ENCODE measurements around the gene PPFIBP2. TPM values are rescaled to one million over a fixed set of nuclear protein-coding genes. Genes with fewer than 3 reads are reported as not detected.

The PPFIBP2 gene
- total RNA-seq, 1 donor from 2014 or later = 15.0 TPM

DNA sequence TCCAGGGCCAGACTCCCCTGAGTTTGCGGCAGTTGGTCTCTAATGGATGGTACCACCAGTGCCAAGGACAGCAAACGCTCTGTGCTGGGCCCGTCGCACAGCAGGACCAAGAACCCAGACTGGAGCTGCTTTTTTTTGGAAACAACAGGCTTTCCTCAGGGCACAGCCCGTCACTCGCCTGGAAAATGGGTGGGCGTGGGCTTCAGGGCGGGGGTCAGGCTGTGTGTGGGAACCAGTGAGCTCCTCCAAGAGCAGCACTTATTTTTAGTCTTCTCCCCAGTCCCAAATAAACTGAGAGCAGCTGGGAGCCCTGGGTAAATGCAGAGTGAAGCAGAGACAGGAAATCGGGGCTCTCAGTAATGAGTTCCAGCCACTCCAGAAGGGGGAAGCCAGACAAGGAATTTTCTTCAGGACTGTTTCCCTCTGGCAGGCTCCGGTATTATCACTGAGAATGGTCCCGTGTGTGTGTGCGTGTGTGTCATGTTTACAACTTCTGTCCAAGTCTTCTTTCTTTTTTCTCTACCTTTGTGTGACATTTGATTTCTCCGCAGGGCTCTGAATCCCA, 63.0 kb downstream of the PPFIBP2 start:
- TF ChIP-seq, protein P1, sequence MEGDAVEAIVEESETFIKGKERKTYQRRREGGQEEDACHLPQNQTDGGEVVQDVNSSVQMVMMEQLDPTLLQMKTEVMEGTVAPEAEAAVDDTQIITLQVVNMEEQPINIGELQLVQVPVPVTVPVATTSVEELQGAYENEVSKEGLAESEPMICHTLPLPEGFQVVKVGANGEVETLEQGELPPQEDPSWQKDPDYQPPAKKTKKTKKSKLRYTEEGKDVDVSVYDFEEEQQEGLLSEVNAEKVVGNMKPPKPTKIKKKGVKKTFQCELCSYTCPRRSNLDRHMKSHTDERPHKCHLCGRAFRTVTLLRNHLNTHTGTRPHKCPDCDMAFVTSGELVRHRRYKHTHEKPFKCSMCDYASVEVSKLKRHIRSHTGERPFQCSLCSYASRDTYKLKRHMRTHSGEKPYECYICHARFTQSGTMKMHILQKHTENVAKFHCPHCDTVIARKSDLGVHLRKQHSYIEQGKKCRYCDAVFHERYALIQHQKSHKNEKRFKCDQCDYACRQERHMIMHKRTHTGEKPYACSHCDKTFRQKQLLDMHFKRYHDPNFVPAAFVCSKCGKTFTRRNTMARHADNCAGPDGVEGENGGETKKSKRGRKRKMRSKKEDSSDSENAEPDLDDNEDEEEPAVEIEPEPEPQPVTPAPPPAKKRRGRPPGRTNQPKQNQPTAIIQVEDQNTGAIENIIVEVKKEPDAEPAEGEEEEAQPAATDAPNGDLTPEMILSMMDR (IDR thresholded peaks at IDR 0.05; ENCODE audit: insufficient read depth, low read length, severe bottlenecking) = no peak
- FAIRE-seq = no peak
- no peak for DNase-seq (ENCODE audit: low read depth)
- Histone ChIP-seq H3K27me3 (ENCODE audit: control insufficient read depth, insufficient read depth, low read length) (no peaks in the 10 kb centered on the region), H3K4me3 (ENCODE audit: low read depth, low read length) (no peak overlapping the region), H3K36me3 (ENCODE audit: control insufficient read depth, insufficient read depth, low read length) (no peaks in the 10 kb centered on the region)

DNA sequence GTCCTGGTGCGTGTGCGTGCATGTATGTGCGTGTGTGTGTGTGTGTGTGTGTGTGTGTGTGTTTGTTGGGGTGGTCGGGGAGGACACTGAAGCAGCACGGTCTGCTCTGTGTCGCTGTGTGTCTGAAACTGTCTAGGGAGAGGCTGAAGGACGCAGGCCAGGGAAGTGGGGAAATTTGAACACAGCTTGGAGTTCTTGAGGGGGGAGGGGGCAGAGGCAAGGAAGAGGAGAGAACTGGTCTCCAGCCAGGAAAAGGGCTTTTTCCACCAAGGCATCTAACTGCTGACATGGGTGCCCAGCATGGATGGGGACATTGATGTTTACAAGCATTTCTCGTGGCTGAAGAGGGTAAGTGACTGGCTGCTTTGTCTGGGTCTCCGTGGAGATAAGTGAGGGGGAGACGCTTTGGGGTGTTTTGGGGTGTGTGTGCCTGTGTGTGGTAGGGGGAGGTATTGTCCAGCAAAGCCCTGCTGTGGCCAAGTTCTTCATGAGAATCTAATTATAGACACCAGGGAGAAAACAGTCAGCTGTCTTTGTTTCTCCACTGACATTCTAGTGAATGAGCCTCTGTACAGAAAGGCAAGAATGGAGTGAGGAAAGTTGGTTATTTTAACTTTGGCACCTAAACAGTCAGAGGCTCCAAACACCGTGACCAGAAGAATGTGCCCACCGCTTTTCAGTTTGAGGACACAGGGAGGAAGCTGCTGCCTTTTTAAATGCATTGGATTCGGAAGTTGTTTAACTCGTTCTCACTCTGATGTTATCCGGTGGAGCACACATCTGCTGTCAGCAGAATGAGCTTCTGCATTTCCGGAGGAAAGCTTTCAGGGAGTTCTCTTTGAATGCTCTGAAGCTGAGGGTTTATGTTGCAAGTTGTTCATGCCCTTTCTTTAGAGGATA, 63.7 kb downstream of the PPFIBP2 start:
- no peak overlapping the region for H3K4me3 ChIP-seq (ENCODE audit: low read depth, low read length)
- no peaks in the 10 kb centered on the region for H3K36me3 ChIP-seq (ENCODE audit: control insufficient read depth, insufficient read depth, low read length)
- peak; percentile 7 for FAIRE-seq
- DNase-seq (ENCODE audit: low read depth) = peak; percentile 51
- no peaks in the 10 kb centered on the region for H3K27me3 ChIP-seq (ENCODE audit: control insufficient read depth, insufficient read depth, low read length)
- TF ChIP-seq, protein P1 (IDR thresholded peaks at IDR 0.05; ENCODE audit: insufficient read depth, low read length, severe bottlenecking) = no peak

DNA sequence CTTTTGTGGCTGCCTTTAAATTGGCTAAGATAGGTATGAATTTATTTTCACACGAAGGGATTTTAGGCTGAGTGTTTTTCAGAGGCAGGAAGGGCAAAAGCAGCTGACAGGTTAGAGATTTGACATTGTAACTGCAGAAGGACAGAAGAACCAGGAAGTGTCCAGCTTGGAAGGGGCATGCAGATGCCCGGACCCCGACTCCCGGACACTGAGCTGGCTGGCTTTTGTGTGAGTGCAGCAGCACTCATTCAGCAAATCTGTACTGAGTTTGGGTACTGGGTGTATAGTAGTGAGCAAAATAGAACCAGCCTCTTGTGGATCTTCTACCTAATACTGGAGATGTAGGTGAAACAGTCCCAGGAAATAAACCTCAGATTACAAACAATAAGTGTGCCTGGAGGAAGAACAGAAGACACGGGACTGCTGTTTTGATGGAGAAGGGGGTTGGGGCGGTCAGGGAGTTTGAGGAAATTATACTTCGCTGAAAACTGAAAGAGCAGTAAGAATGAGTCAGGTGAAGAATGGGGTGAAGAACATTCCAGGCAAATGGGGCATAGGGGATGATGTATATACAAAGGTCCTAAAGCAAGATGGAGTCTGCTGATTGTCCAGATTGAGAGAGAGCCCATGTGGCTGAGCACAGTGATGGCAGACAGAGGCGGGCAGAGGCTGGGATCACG, 64.6 kb downstream of the PPFIBP2 start:
- FAIRE-seq = no peak
- TF ChIP-seq, protein P1 (IDR thresholded peaks at IDR 0.05; ENCODE audit: insufficient read depth, low read length, severe bottlenecking) = no peak
- H3K36me3 ChIP-seq (ENCODE audit: control insufficient read depth, insufficient read depth, low read length) = no peaks in the 10 kb centered on the region
- no peaks in the 10 kb centered on the region for H3K27me3 ChIP-seq (ENCODE audit: control insufficient read depth, insufficient read depth, low read length)
- no peak for DNase-seq (ENCODE audit: low read depth)
- no peak overlapping the region for H3K4me3 ChIP-seq (ENCODE audit: low read depth, low read length)

DNA sequence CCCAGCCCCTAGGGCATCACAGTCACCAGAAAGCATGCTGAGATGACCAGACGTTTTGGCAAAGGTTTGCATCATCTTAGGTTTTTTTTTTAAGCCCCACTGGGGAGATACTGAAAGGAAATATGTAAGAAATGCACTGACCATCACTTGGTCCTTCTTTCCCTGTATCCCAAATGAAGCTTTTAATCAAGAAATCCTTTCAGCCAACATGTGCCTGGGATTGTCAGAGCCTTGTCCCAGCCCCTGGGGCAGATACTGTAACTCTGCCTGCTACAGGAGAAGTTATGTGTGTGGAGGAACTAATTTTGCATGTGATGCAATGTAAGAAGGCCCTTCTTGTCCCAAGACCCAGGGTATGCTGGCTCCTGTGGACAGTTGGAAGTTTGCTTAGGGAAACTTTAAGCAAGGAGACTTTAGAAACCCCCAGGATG, 65.6 kb downstream of the PPFIBP2 start:
- TF ChIP-seq, protein P1 (IDR thresholded peaks at IDR 0.05; ENCODE audit: insufficient read depth, low read length, severe bottlenecking) = no peak
- Histone ChIP-seq H3K4me3 (ENCODE audit: low read depth, low read length) (no peak overlapping the region), H3K36me3 (ENCODE audit: control insufficient read depth, insufficient read depth, low read length) (no peaks in the 10 kb centered on the region), H3K27me3 (ENCODE audit: control insufficient read depth, insufficient read depth, low read length) (no peaks in the 10 kb centered on the region)
- no peak for DNase-seq (ENCODE audit: low read depth)
- FAIRE-seq = no peak

DNA sequence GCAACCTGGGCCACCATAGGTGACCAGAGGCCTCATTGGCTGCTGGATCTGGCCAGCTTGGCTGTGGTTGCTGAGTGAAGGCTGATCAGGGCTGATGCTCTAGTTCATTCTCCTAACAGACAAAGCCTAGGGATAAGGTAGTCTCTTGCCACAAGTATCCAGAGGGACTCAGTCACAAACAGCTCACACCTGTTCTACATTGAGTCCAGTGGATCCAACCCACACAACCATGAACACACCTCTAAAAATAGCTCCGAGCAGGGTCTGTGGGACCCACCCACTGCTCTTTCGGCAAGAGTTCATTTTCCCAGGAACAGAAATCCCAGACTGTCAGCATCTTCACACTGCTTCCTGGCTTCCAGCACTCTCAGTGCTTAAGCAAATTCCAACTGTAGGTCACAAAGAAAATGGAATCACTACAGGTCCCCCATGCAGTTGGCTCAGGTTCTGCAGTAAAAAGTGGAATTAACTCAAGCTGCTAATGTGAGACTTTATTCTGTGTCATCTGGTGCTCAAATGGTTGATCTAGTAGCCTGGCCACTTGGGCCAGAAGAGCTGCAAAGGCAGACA, 67.3 kb downstream of the PPFIBP2 start:
- TF ChIP-seq, protein P1 (IDR thresholded peaks at IDR 0.05; ENCODE audit: insufficient read depth, low read length, severe bottlenecking) = no peak
- Histone ChIP-seq H3K27me3 (ENCODE audit: control insufficient read depth, insufficient read depth, low read length) (no peaks in the 10 kb centered on the region), H3K4me3 (ENCODE audit: low read depth, low read length) (no peak overlapping the region), H3K36me3 (ENCODE audit: control insufficient read depth, insufficient read depth, low read length) (no peaks in the 10 kb centered on the region)
- FAIRE-seq = no peak
- DNase-seq (ENCODE audit: low read depth) = no peak

All from bronchial epithelial cell (primary cell).